22Rv1 (cell line): ENCODE results near the gene CDH2.

Source experiments
- ZFX ChIP-seq: fragments of 450-650 bp; IDR thresholded peaks from 2 replicates; pipeline ENCODE4 v1.6.1; 2017; ENCODE audit warnings: antibody characterized with exemption, borderline replicate concordance
- TF ChIP-seq, protein P1 (sequence below): fragments of 450-650 bp; IDR thresholded peaks from 2 replicates; pipeline ENCODE4 v1.5.1; 2017; ENCODE audit warnings: mild to moderate bottlenecking

DNA sequence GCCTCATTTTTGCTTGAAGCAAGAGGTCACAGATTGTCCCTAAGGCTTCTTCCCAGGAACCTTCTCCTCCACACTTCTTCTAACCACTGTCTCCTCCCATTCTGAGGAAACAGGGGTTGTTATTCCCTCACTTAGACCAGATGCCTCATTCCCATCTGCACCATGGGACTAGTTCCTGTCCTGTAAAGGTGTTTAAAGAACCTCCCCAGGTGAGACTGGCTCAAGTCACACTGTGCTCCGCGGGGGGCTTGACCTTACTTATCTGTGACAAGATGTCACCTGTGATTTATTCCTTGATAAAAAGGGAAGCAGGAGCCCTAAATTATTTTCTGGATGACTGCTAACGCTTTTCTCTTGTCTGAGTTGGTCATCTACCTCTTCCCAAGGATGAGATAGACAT, 8.2 kb upstream of the CDH2 start:
- TF ChIP-seq, protein P1, sequence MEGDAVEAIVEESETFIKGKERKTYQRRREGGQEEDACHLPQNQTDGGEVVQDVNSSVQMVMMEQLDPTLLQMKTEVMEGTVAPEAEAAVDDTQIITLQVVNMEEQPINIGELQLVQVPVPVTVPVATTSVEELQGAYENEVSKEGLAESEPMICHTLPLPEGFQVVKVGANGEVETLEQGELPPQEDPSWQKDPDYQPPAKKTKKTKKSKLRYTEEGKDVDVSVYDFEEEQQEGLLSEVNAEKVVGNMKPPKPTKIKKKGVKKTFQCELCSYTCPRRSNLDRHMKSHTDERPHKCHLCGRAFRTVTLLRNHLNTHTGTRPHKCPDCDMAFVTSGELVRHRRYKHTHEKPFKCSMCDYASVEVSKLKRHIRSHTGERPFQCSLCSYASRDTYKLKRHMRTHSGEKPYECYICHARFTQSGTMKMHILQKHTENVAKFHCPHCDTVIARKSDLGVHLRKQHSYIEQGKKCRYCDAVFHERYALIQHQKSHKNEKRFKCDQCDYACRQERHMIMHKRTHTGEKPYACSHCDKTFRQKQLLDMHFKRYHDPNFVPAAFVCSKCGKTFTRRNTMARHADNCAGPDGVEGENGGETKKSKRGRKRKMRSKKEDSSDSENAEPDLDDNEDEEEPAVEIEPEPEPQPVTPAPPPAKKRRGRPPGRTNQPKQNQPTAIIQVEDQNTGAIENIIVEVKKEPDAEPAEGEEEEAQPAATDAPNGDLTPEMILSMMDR = no peak
- TF ChIP-seq ZFX = no peak
